Activated T-helper 17 cell treated with anti-CD3 and anti-CD28 coated beads, Interleukin-2, amount 50 U/mL, for 72 hours (primary cell): ENCODE data around the gene HAUS3. TPM values are rescaled to one million over a fixed set of nuclear protein-coding genes. Genes with fewer than 3 reads are reported as not detected.

Experiments used
- ATAC-seq: fragments of 150-1000 bp; cut with Tn5 transposase; replicated peaks from 2 replicates; pipeline ENCODE4 v1.10.0; 2021; ENCODE audit warnings: mild to moderate bottlenecking, moderate library complexity
- H3K27ac Mint-ChIP-seq: one replicate; pipeline ENCODE4 v1.8.0; 2022; ENCODE audit warnings: mixed read lengths
- H3K27me3 Mint-ChIP-seq: one replicate; pipeline ENCODE4 v1.8.0; 2022; ENCODE audit warnings: mixed read lengths
- H3K36me3 Mint-ChIP-seq: one replicate; pipeline ENCODE4 v1.8.0; 2022; ENCODE audit warnings: low read depth, mild to moderate bottlenecking, mixed read lengths
- H3K4me1 Mint-ChIP-seq: one replicate; pipeline ENCODE4 v1.8.0; 2022; ENCODE audit warnings: mixed read lengths
- H3K4me3 Mint-ChIP-seq: one replicate; pipeline ENCODE4 v1.8.0; 2022; ENCODE audit warnings: mild to moderate bottlenecking, mixed read lengths
- H3K9me3 Mint-ChIP-seq: one replicate; pipeline ENCODE4 v1.8.0; 2022; ENCODE audit warnings: mixed read lengths
- total RNA-seq, 2 donors: library from RNA; stranded (reverse); gene quantifications; one replicate each; pipeline ENCODE4 v1.2.3, GENCODE V29; 2022

HAUS3 gene
- total RNA-seq, 2 donors from 2014 or later: 27.1 to 28.0 TPM

DNA sequence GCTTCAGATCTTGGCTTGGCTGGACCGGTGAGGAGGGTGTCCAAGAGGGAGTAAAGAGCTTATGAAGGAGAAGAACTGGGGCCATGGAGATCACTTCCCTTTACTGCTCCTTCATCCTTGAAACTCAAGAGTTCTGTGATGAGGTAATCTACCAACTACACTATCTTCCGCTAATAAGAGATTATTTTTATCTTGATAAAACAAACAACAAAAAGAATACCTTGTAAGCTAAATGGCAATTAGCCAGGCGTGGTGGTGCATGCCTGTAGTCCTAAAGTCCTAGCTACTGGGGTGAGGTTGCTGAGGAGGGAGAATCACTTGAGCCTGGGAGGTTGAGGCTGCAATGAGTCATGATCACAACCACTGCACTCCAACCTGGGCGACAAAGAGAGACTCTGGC lies 47.4 kb downstream of the HAUS3 start:
- no peaks in the 10 kb centered on the region for H3K27me3 Mint-ChIP-seq
- no peak for ATAC-seq

DNA sequence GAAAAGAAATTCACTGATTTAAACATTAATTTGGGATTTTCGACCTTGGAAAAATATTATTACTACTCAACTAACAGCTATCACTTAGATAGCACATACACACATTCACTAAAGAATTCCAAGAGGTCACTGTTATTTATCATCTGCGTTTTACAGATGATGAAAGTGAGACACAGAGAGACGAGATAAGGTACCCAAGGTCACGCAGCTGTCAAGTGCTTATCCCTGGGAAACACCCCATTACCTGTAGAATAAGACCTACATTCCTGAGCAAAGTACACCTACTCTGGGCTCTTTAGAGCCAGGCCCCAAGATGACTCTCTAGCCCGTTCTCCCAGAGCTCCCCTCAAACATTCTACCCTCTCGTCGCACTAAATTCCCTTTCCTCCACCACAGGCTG lies 48.6 kb downstream of the HAUS3 start:
- H3K27me3 Mint-ChIP-seq: no peaks in the 10 kb centered on the region
- H3K4me1 Mint-ChIP-seq: no peaks in the 10 kb centered on the region
- H3K9me3 Mint-ChIP-seq: no peaks in the 10 kb centered on the region
- H3K4me3 Mint-ChIP-seq: no peak overlapping the region
- peaks cover 25% of the 10 kb centered on the region for H3K36me3 Mint-ChIP-seq
- ATAC-seq: no peak
- H3K27ac Mint-ChIP-seq: no peak overlapping the region

More for the DNA sequence above, 47.4 kb downstream of the HAUS3 start:
- H3K36me3 Mint-ChIP-seq: peaks cover 27% of the 10 kb centered on the region
- H3K9me3 Mint-ChIP-seq: no peaks in the 10 kb centered on the region
- no peaks in the 10 kb centered on the region for H3K4me1 Mint-ChIP-seq
- no peak overlapping the region for H3K4me3 Mint-ChIP-seq
- no peak overlapping the region for H3K27ac Mint-ChIP-seq

DNA sequence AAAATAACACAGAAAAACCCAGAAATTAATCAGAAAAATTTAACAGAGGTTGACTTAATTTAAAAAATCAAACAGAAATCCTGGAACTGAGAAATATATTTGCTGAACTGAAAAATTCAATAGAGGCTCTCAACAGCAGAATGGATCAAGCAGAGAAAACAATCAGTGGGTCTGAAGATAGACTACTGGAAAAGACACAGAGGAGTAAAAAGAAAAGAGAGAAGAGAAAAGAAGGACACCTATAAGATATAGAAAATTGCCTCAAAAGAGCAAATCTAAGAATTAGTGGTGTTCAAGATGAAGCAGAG lies 55.1 kb downstream of the HAUS3 start:
- no peaks in the 10 kb centered on the region for H3K27me3 Mint-ChIP-seq
- no peak overlapping the region for H3K4me3 Mint-ChIP-seq
- H3K27ac Mint-ChIP-seq: no peak overlapping the region
- no peak for ATAC-seq
- no peaks in the 10 kb centered on the region for H3K4me1 Mint-ChIP-seq
- H3K9me3 Mint-ChIP-seq: no peaks in the 10 kb centered on the region
- no peaks in the 10 kb centered on the region for H3K36me3 Mint-ChIP-seq

DNA sequence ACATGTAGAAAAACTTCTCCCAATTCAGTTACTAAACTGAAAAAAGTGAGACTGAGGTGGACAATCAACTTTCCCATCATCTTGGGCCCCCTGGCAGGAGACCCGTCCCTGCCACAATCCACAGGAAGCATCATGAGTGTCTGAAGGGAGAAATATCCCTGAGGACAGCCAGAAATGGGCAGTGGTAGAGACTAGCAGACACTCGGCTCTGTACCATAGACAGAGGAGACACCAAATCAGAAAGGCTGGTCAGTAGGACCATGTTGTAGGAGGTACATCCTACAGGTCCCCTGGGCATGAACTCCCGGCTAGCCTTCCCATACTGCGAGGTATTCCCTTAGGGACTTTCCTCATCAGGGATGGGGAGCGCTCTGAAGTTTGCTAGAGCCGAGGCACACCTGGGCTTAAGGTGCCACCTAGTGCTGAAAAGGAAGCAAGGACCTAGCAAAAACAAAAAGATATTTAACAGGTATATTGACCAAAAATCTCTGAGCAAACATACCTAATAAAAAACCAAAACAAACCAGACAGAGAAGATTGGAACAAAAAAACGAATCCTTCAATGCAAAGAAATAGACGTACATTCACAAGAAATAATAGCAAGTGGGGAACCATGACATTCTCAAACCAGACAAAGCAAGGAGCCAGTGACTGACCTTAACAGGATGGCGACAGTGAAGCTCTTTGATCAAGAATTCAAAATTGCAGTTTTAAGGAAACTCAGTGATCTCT lies 55.6 kb downstream of the HAUS3 start:
- Mint-ChIP-seq H3K27me3 (no peaks in the 10 kb centered on the region), H3K4me3 (no peak overlapping the region), H3K27ac (no peak overlapping the region), H3K36me3 (no peaks in the 10 kb centered on the region), H3K4me1 (no peaks in the 10 kb centered on the region), H3K9me3 (no peaks in the 10 kb centered on the region)
- ATAC-seq: no peak

DNA sequence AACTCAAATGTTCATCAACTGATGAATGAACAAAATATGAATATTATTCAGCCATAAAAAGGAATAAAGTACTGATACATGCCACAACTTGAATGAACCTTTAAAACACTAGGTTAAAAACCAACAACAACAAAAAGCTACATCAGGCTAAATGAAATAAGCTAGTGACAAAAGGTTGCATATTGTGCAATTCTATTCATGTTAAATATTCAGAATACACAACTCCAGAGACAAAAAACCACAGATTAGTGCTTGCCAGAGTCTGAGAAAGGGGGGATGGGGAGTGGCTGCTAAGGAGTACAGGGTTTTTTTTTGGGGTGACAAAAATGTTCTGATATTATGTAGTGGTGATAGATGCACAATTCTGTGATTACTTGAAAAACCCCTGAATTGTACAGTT lies 58.5 kb downstream of the HAUS3 start:
- Mint-ChIP-seq H3K4me1 (no peaks in the 10 kb centered on the region), H3K4me3 (no peak overlapping the region), H3K9me3 (no peaks in the 10 kb centered on the region), H3K36me3 (no peaks in the 10 kb centered on the region), H3K27ac (no peak overlapping the region), H3K27me3 (no peaks in the 10 kb centered on the region)
- ATAC-seq: no peak

DNA sequence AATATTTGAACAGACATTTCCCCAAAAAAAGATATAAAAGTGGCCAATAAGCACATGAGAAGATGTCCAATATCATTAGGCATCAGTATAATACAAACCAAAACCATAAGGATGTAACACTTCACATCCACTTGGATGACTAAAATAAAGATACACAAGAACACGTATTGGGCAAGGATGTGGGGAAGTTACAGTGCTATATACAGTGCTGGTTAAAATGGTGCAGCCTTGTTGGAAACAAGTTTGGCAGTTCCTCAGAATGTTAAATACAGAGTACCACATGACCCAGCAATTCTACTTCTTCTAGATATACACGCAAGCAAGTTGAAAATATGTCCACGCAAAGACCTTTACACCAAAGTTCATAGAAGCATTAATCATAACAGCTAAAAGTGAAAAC lies 58.9 kb downstream of the HAUS3 start:
- ATAC-seq: no peak
- H3K27me3 Mint-ChIP-seq: no peaks in the 10 kb centered on the region
- no peak overlapping the region for H3K27ac Mint-ChIP-seq
- no peaks in the 10 kb centered on the region for H3K4me1 Mint-ChIP-seq
- no peaks in the 10 kb centered on the region for H3K36me3 Mint-ChIP-seq
- H3K4me3 Mint-ChIP-seq: no peak overlapping the region
- no peaks in the 10 kb centered on the region for H3K9me3 Mint-ChIP-seq

DNA sequence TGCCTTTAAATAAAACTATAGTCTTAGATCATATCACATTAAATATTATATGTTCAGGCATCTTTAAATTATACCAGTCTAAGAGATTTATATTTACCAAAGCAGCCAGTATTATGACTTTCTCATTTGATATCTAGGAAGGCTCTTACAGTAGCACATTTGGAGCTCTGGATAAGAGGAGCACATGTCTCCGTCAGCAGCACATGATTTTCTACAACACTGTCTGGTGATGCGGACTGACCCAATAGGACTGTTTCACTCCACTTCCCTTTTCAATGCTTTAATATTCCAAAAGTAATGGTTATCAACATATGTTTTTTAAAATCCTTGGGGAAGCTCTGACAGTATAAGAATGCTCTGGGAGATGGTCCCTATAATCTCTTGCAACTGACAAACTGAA lies 61.5 kb downstream of the HAUS3 start:
- no peaks in the 10 kb centered on the region for H3K36me3 Mint-ChIP-seq
- H3K27me3 Mint-ChIP-seq: no peaks in the 10 kb centered on the region
- no peaks in the 10 kb centered on the region for H3K9me3 Mint-ChIP-seq
- no peak overlapping the region for H3K4me3 Mint-ChIP-seq
- ATAC-seq: no peak
- no peaks in the 10 kb centered on the region for H3K4me1 Mint-ChIP-seq
- no peak overlapping the region for H3K27ac Mint-ChIP-seq

DNA sequence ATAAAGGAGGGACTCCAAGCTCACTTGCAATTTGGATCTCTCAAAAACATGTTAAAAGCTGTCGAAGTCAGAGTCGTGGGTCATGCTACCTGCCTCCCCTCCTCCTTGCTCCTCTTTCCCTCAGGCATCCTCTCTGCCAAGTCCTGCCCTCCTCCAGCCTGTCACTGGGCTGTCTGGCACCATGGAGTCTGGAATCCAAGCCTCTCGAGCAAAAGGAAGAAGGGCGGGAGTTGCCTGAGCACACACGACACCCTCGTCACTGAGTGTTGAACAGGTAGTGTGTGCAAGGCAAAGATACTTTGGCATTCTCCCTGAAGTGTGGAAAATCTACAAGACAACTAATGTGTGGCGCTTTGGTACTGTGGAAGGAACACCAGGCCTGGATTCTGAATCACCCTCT lies 62.2 kb downstream of the HAUS3 start:
- Mint-ChIP-seq H3K36me3 (no peaks in the 10 kb centered on the region), H3K27me3 (no peaks in the 10 kb centered on the region), H3K4me3 (no peak overlapping the region), H3K9me3 (no peaks in the 10 kb centered on the region), H3K4me1 (no peaks in the 10 kb centered on the region), H3K27ac (no peak overlapping the region)
- no peak for ATAC-seq

DNA sequence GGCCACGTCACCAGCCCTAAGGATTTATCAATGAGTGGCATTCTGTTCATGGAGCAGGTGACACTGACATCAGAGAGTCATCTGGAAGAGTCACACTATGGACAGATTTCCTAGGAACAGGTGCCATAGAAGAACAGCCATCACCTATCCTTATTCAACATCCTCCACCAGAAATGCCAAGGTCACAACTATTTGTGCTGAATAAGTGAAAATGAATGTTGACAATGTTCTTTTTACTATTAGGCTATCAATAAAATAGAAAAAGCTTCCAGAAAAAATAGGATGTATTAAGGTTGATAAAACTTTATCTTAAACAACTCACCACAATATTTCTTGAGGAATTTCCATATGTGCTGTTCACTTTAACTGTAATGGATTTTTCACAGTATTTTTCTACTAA lies 62.9 kb downstream of the HAUS3 start:
- no peak overlapping the region for H3K4me3 Mint-ChIP-seq
- no peaks in the 10 kb centered on the region for H3K4me1 Mint-ChIP-seq
- H3K36me3 Mint-ChIP-seq: no peaks in the 10 kb centered on the region
- H3K27ac Mint-ChIP-seq: no peak overlapping the region
- no peaks in the 10 kb centered on the region for H3K27me3 Mint-ChIP-seq
- ATAC-seq: no peak
- H3K9me3 Mint-ChIP-seq: no peaks in the 10 kb centered on the region

Other genes with a start within 250 kb of the HAUS3 start
- 10 to 100 TPM; 40.8 to 42.7 TPM for gene NELFA, start 233.1 kb downstream of the HAUS3 start, total RNA-seq
- under 1 TPM in 1 of 2 donors, not detected in 1; 0.22 TPM for gene NAT8L, start 182.8 kb downstream of the HAUS3 start, total RNA-seq
- gene POLN, start within 50 bp of the HAUS3 start, total RNA-seq: 1 to 10 TPM; 7.8 to 8.0 TPM
- gene MXD4, start 20.0 kb upstream of the HAUS3 start, total RNA-seq: 1 to 10 TPM; 6.1 to 7.7 TPM
- gene ZFYVE28, start 176.5 kb upstream of the HAUS3 start, total RNA-seq: 10 to 100 TPM; 36.3 to 42.7 TPM
- gene CFAP99, start 176.8 kb upstream of the HAUS3 start, total RNA-seq: under 1 TPM; 0.11 to 0.26 TPM
- 10 to 100 TPM; 90.8 to 97.1 TPM for gene RNF4, start 227.0 kb upstream of the HAUS3 start, total RNA-seq